WI38 (cell line): ENCODE results near the gene EIF3J.

Source experiments
- H3K4me3 ChIP-seq: 2 replicates; pipeline ENCODE4 v1.5.1; 2011; ENCODE audit warnings: low read depth, mild to moderate bottlenecking, control low read depth, low read length
- TF ChIP-seq, protein P1 (sequence below): IDR thresholded peaks from 2 replicates; pipeline ENCODE4 v1.5.1; 2012; ENCODE audit warnings: low read depth, mild to moderate bottlenecking, control low read depth, low read length

EIF3J gene

DNA sequence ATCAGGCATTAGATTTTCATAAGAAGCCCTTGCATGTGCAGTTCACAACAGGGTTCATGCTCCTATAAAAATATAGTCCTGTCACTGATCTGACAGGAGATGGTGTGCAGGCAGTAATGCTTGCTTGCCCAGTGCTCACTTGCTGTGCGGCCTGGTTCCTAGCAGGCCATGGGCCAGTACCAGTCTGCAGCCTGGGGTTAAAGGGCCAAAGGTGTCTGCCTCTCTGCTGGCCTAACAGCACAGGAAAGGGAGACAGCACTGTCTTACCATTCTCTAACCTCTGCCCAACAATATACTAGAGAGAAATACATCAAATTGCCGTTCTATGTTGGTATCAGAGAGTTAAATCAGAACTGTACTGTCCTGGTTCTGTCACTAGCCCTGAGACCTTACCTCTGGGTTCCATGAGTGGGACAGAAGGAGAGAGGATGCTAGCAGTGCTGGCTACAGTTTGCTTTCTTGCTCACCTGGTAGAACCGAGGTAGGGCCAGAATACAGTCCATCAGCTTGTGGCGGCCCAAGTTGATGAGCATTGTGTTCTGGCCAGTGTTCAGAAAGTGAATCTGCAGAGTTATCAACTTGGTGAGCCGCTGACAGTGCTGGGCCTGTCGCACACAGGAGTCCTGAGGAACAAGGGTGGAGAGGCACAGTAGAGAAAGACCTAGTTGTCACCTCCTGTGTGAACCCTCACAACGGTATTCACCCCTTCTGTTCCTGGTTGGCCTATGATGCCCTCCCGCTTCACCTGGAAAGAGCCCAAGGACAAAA lies 28.6 kb downstream of the EIF3J start:
- TF ChIP-seq, protein P1, sequence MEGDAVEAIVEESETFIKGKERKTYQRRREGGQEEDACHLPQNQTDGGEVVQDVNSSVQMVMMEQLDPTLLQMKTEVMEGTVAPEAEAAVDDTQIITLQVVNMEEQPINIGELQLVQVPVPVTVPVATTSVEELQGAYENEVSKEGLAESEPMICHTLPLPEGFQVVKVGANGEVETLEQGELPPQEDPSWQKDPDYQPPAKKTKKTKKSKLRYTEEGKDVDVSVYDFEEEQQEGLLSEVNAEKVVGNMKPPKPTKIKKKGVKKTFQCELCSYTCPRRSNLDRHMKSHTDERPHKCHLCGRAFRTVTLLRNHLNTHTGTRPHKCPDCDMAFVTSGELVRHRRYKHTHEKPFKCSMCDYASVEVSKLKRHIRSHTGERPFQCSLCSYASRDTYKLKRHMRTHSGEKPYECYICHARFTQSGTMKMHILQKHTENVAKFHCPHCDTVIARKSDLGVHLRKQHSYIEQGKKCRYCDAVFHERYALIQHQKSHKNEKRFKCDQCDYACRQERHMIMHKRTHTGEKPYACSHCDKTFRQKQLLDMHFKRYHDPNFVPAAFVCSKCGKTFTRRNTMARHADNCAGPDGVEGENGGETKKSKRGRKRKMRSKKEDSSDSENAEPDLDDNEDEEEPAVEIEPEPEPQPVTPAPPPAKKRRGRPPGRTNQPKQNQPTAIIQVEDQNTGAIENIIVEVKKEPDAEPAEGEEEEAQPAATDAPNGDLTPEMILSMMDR = no peak
- no peak overlapping the region for H3K4me3 ChIP-seq

DNA sequence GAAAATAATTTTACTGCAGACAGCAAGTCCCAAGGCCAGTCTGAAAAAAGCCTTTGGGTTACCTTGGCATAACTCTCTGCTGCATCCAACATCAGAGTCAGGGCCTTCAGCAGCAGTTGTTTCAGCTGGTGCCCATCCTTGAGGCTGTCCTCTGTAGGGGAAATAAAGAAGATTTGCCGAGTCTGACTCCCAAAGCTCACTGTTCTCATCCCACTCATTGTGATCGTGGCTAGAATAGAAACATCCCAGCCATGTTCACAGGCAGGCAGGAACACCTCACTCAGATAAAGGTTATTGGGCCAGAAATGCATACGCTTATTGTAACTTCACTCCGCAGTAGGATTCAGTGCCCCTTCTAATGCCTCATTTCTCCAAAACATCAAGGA lies 29.2 kb downstream of the EIF3J start:
- TF ChIP-seq, protein P1 = no peak
- H3K4me3 ChIP-seq = no peak overlapping the region

DNA sequence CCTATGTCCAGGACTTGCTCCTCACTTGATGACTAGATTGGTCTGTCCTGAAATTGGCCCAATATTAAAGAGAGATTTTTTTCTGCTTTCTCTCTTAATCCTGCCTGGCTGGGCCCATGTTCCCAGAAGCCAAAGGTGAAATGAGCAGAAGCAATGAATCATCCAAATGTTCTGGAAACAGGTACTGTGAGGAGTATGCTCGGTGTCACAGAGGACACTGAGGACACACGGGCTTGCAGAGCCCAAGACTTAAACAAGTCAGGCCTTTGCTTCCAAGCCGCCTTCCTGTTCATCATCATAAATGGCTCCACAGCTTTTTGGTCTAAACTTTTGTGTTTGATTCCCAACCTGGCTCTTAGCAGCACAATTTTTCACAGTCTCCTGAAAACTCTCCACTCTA lies 31.4 kb downstream of the EIF3J start:
- H3K4me3 ChIP-seq = no peak overlapping the region
- TF ChIP-seq, protein P1 = no peak

DNA sequence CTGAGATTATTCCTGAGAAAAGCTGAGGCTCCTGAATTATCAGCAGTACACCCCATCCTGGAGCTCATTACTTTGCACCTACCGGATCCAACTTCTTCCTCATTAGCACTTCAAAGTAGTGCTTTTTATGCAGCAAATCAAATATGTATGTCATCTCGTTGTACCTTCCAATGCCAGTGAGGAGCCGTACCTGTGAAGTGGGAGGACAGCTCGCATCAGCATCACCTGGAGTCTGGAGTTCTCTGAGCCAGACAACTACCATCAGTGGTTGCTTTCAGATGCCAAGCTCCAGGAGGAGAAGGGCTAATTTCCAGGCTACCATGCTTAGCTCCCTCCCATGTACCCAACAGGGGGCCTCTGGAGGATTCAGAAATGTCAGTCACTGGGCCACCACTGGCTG lies 32.4 kb downstream of the EIF3J start:
- H3K4me3 ChIP-seq = no peak overlapping the region
- TF ChIP-seq, protein P1 = no peak

DNA sequence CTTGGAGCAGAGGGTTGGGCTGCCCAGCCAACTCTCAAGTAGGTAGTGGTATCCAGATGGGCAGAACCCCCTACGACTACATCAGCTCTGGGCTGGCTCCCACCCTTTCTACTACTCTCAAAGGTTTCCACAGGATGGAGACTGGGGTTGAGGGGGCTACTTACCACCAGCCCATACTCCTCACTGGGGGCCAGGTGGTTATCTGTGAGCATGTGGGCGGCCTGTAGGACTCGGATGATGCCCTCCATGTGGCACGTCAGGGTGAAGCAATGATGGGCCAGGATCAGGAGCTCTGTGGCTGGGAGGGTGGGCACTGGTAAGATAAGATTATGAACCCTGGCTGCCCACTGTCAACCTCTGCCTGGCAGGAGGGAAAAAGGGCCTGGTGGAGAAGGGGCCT lies 33.4 kb downstream of the EIF3J start:
- H3K4me3 ChIP-seq = no peak overlapping the region
- TF ChIP-seq, protein P1 = no peak

DNA sequence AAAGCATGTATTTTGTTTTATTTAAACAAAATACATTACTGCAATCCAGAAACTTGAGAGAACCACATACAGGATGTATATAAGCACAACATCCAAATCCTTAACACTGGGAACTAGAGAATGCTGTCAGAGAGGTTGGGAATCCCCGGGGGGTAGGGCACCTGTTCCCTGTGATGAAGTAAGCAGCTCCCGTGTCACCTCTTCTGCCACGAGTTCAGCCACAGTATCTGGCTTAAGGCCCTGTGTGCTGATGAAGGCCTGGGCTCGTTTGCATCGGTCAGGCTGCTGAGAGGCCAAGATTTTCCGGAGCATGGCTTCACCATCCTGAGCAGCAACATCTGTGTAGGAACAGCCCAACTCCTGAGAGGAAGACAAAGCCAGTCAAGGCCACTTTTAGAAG lies 36.4 kb downstream of the EIF3J start:
- TF ChIP-seq, protein P1 = no peak
- H3K4me3 ChIP-seq = no peak overlapping the region

DNA sequence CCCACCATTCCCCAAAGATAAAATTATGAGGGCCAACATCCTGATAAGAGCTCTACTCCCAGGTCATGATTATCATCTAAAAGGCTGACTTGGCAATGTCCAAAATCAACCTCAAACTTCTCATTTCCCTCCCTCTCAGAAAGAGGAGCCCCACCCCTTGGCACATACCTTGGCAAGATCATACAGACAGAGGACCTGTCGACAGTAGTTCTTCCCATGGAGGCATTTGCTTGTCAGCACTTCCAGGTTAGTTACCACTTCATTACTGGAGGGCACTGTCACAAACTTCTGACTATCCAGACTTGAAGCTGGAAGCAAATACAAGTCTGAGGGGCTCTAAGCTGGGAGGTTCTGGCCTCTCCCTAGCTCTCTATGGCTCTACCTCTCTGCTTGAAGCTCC lies 37.8 kb downstream of the EIF3J start:
- TF ChIP-seq, protein P1 = no peak
- H3K4me3 ChIP-seq = no peak overlapping the region
